OCI-M2 (cell line): Measurements from ENCODE around the gene PCGF3.
"Not testable (repeated sequence)": the region's sequence is repeated elsewhere in the genome, so short reads cannot be mapped to it uniquely, and the experiment has no call there.

Experiments used
- DNase-seq: peaks from one replicate; lab custom pipeline; 2025; ENCODE audit not compliant: unreplicated experiment; lab: John Stamatoyannopoulos, UW

Gene PCGF3

DNA sequence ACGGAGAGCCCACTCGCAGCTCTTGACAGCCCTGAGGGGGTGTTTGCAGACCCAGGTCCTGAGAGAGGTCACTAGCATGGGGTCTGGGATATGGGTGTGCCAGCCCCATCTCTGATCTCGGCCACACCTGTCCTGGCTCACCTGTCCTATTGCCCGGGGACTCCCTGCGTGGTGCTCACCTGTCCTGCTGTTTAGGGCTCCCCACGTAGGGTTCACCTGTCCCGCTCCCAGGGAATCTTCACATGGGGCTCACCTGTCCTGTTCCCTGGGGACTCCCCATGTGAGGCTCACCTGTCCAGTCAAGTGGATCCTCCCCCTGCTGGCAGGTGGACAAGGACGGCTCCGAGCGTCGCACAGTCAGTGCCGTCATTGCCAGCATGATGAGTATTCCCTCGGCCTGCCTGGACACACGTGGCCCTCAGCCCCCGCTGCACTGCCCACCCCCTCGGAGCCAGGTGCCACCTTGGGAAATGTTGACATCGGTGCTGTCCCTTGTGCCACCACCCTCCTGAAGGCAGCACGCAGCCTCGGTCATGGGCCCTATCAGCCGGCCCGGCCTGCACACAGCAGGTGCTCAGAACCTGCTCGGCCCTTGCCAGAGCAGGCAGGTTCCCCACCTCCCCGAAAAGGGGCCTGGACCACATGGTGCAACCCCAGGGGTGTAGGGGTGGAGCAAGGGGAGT, 23.0 kb upstream of the PCGF3 start:
- no peak for DNase-seq

DNA sequence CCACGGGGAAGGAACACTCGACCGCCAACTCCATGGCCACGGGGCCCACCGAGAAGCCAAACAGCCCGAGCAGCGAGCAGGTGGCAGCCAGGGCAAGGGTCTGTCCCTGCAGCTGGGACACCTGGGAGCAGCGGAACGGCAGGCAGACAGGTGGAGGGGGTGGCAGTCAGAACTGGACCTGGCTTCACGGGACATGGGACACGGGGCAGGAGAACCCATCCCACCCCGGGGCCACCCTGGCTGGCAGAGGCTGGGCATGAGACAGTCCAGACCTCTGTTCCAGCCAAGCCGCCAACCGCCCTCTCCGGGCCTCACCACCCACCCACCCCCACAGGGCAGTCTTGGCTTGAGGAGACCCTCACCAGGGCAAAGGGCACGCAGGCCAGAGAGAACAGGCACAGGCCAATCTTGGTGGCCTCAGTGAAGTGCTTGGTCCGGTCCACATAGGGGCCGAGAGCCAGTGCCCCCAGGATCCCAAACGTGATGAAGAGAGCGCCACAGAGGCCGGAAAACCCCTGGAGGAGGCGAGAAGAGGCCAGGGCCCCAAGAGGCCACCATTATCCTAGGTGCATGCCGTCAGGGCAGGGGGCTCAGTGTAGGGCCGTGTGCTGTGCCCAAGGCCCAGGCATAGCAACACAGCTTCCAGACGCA, 22.3 kb upstream of the PCGF3 start:
- no peak for DNase-seq

- DNase-seq = no peak
Measured at GRCh38 chr4:683982-684622, 21.5 kb upstream of the PCGF3 start.

DNA sequence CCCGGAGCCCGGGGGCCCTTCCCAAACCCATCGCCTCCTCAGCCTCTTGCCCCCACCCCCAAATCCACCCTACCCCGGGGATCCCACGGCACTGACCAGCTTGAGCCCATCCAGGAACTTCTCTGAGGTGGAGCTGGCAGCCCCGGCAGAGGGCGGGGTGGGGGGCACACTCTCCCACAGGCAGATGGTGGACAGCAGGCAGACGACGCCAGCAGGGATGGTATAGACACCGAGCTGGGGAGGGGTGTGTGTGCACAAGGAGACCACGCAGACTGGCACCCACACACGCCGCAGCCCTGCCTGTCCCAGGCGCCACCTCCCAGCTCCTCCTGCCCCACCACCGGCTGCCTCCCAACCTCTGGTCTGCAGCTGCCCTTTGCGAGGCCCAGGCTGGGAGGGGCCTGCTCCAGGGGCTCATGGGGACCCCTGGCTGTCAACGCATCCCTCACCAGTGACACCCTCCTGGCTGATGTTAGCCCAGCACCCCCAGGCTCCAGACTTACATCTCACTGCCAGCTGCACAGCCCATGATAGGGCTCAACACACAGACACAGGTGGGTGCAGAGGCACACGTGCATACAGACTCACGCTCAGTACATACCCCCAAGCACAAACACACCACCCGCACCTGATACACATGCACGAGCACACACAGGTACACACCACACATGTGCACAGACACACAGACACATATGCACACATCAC, 20.9 kb upstream of the PCGF3 start:
- DNase-seq = no peak

GRCh38 chr4:685679-686412, 19.8 kb upstream of the PCGF3 start:
- DNase-seq = no peak

GRCh38 chr4:686413-687040, 19.1 kb upstream of the PCGF3 start:
- no peak for DNase-seq

- DNase-seq = no peak
Measured at GRCh38 chr4:687048-687970, 18.3 kb upstream of the PCGF3 start.

- no peak for DNase-seq
Measured at GRCh38 chr4:687971-688853, 17.4 kb upstream of the PCGF3 start.

- DNase-seq = no peak
Measured at GRCh38 chr4:688854-689681, 16.6 kb upstream of the PCGF3 start, which contains the start of gene SLC49A3. SLC49A3 (minus strand) TSS chr4:689151; CDS start chr4:689127, 24 bp downstream.

GRCh38 chr4:689723-690122, 15.9 kb upstream of the PCGF3 start:
- DNase-seq = no peak

DNA sequence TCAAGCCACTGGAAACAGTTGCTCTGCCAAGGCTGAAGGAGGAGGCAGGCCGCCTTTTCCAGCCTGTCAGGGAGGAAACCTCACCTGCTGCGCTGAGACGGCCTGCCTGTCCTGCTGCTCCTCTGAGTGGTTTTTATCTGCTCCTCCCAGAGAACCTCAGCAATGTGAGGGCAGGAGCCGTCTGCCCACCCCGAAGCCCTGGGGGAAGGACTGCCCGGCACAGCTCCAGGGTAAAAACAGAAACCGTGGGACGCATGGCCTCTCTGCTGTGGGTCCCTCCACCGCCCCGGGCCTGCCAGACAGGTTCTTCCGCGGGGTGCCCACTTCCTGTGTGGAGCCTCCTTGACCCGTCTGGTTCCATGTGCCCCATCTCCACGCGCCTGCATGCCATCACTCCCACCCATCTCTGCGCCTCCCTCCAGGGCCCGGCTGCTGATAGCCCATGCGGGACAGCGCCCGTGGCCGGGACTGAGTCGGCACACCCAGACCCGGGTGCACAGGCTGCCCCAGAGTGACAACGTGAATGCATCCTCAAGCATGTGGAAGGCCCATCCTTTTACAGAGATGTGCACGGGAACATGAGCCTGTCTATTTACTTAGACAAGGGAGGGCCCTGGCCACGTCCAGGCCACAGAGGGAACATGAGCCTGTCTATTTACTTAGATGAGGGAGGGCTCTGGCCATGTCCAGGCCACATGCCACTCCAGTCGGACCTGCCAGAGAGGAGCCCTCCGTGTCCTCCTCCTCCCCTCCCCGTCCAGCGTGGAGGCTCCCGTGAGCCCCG, 12.7 kb upstream of the PCGF3 start:
- no peak for DNase-seq

GRCh38 chr4:694341-694940, 11.2 kb upstream of the PCGF3 start:
- not testable (repeated sequence) for DNase-seq

- DNase-seq = no peak
Measured at GRCh38 chr4:699816-700580, 5.6 kb upstream of the PCGF3 start.

DNA sequence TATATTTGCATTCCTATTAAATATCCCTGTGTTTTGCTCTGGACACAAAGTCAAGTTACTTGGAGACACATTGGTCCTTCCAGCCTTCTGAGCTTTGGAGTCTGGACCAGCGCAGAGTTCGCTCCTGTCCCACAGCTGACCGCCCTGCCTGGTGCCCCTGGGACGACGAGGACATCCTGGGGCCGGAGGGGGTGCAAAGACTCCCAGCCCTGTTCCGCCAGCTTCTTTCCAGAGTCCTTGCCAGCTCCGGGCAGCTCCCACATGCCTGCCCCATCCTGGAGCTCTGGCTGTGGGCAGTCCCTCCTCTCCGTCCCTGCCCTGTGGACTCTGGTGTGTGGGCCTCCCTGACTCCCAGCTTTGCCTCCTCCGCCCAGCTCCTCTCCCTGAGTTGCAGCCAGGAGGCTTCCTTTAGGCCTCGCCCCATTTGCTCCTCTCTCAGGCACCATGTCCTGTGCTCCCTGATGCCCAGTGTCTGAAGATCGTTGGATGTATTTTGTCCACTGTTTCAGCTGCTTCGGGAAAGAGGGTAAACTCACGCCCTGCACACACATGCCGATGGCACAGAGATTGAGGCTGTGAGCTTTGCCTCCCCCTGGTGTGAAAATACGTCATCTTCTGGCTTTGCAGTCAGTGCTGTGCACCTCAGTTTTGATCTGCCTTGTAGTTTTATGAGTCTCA, 4.9 kb upstream of the PCGF3 start:
- no peak for DNase-seq

DNA sequence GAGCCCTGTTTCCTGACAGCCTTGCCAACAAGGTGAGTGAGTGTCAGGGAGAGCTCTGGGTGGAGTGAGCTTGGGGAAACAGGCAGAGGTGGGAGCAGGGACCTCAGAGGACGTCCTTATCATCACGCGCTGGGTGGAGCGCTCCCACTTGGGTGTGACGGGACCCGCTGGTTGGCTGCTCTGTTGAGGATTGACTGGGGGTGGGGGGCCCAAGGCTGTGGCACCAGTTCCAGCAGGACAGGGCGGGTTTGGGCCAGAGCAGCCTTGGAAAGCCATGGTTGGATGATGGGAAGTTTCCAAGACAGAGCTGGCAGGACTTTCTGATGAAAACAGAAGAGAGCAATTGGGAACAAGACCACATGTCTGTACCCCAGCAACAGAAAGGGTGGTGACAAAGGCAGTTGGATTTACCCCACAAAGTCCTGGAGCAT, 3.0 kb upstream of the PCGF3 start:
- DNase-seq = no peak
